Keratinocyte (primary cell): ENCODE results near the gene APOB.

Experiments
- CTCF ChIP-seq, 3 experiments: IDR thresholded peaks in 1 of 3; conservative IDR thresholded peaks in 1 of 3; optimal IDR thresholded peaks in 1 of 3; 2 replicates in 2 of 3; 3 replicates in 1 of 3; pipeline versions ENCODE3 to v1.5.1; 2011; ENCODE audit warnings: low read length in 3 of 3, mild to moderate bottlenecking in 3 of 3, moderate library complexity in 2 of 3, control low read depth in 1 of 3, inconsistent platforms in 1 of 3; ENCODE audit not compliant: insufficient read depth in 2 of 3; ENCODE audit errors: extremely low read depth in 1 of 3
- EZH2 ChIP-seq: IDR thresholded peaks from one replicate; pipeline ENCODE4 v1.6.1; 2012; ENCODE audit warnings: inconsistent platforms, mild to moderate bottlenecking, low read length, moderate library complexity

- no peak for TF ChIP-seq CTCF (optimal IDR thresholded peaks at IDR 0.05 in 1 of 3, IDR thresholded peaks at IDR 0.05 in 1 of 3, conservative IDR thresholded peaks at IDR 0.05 in 1 of 3; ENCODE audit: extremely low read depth in 1 of 3, insufficient read depth in 2 of 3, low read length in 3 of 3)
- TF ChIP-seq EZH2, result no peak
Observed at GRCh38 chr2:20983844-20984243, 60.0 kb downstream of the APOB start.
